HG02884 (cell line): Measurements from ENCODE around the gene DPEP1.

Experiments
- ATAC-seq: cut with Tn5 transposase; IDR thresholded peaks from one replicate; pipeline ENCODE4 v1.9.1; 2021; ENCODE audit warnings: mild to moderate bottlenecking, moderate library complexity; ENCODE audit not compliant: unreplicated experiment

Gene DPEP1

DNA sequence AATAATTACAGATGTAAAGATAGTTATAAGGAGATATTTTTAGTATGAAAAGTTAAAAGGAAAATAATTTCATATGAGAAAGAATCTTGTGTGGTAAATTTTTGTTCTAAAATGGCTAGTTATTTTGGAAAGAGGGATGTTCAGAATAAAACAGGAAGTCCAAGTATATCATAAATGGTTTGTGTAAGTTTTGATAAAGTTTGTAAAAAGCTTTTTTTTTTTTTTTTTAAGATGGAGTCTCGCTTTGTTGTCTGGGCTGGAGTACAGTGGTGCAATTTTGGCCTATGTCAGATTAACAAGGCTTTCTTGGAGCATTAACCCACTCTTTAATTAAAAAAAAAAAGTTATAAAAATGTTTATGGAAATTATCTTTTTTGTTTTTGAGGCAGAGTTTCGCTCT lies 64.8 kb downstream of the DPEP1 start:
- ATAC-seq: no peak

DNA sequence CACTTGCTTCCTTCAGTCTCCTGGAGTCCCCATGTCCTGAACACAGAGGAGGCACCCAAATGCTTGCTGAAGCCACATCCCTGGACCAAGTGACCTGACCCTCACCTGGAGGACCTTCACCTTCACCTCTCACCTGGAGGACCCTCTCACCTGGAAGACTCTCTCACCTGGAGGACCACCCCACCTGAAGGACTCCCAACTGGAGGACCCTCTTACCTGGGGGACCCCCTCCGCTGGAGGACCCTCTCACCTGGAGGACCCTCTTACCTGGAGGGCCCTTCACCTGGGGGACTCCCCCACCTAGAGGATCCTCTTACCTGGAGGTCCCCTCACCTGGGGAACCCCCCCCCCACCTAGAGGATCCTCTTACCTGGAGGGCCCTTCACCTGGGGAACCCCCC lies 72.5 kb downstream of the DPEP1 start:
- no peak for ATAC-seq

DNA sequence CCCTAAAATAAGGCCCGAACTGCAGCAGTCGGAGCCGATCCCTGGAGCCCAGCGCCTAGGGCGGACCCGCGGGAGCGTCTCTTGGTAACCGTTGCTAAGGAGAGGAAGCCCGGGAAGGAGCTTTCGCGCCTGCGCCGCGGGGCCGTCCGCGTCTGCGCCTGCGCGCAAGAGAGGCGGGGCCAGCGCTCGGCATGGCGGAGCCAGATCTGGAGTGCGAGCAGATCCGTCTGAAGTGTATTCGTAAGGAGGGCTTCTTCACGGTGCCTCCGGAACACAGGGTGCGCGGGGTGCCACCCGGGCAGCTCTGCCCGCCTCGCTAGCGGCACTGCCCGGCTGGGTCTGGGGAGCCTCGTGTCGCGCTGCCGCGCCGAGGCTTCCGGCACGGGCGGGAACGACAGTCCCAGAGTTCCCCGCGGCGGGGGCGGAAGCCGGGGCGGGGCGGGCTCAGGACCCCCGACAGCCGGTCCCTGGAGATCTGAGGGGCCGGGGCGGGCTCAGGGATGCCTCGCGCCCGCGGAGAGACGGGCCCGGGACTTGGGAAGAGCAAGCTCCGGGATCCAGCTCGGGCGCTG lies 73.2 kb downstream of the DPEP1 start, which contains the start of gene CDK10:
Gene CDK10 (plus strand): TSS at position 170 of the 572 bp plus-strand sequence. CDS start 22 bp downstream, at position 192.
- ATAC-seq: peak; percentile 81

DNA sequence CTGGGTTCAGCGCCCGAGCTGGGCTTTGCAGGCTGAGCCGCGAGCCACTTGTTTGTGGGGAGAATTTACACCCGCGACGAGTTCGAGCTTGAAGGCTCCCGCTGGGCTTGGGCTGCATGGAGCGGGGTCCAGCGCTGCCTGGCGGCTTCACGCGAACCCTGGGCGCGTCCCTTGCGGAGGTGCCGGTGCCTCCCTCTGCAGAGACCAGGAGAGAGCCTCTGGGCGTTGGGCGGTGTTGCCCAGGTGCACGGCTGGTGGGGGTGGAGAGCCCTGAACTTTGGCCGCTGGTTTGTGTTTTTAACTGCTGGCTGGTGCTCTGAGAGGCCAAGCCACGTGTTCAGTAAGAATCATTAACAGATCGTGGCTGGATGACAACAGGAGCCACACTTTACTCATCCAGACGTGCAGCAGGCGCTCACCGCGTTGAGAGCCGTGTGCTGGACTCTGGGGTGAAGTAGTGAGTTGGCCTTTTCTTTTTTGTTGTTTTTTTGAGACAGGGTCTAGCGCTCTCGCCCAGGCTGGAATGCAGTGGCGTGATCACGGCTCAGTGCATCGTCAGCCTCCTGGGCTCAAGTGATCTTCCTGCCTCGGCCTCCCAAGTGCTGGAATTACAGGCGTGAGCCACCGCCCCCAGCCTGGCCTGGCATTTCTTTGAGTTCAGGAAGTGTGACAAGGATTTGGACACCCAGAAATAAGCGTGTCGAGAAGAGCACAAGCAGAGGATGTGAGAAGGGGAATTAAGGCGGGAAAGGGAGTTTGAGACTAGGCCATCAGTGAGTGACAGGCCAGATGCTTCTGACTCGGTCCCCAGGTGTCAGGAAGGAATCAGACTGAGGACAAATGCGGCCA lies 73.9 kb downstream of the DPEP1 start:
- ATAC-seq: peak; percentile 18
